OCI-LY1 (cell line): ENCODE data around the gene RUNX1.

ENCODE experiments used
- EZH2 ChIP-seq: fragments of 200-600 bp; sonication (generic), shearing (Covaris generic); IDR thresholded peaks from 2 replicates; pipeline ENCODE4 v1.8.0; 2017; ENCODE audit warnings: borderline replicate concordance, mixed run types, mild to moderate bottlenecking, antibody characterized with exemption, low read length, moderate library complexity, mixed read lengths
- TF ChIP-seq, protein P1 (sequence below): fragments of 200-600 bp; sonication (generic), shearing (Covaris generic); IDR thresholded peaks from 2 replicates; pipeline ENCODE4 v1.5.1; 2017; ENCODE audit warnings: mild to moderate bottlenecking, antibody characterized with exemption, low read length, moderate library complexity, mixed read lengths

DNA sequence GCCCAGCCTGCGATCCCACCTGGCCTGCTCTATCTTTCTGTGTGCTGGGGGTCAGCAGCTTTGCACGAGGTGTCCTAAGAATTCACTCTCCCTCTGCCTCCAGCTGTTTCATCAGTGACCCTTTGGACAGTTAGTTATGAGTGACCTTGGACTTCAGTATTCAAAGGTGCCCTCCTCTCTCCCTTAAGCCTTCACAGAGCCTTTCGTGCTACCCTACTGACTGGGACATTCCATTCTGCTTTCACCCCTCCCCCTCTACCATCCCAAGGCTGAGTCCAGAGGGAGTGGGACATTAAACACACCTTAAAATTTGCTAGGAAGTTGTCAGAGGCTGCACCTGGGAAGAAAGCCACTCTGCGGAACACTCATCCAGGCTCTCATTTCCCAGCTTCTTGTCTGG is 208.4 kb downstream of the RUNX1 start:
- TF ChIP-seq, protein P1, sequence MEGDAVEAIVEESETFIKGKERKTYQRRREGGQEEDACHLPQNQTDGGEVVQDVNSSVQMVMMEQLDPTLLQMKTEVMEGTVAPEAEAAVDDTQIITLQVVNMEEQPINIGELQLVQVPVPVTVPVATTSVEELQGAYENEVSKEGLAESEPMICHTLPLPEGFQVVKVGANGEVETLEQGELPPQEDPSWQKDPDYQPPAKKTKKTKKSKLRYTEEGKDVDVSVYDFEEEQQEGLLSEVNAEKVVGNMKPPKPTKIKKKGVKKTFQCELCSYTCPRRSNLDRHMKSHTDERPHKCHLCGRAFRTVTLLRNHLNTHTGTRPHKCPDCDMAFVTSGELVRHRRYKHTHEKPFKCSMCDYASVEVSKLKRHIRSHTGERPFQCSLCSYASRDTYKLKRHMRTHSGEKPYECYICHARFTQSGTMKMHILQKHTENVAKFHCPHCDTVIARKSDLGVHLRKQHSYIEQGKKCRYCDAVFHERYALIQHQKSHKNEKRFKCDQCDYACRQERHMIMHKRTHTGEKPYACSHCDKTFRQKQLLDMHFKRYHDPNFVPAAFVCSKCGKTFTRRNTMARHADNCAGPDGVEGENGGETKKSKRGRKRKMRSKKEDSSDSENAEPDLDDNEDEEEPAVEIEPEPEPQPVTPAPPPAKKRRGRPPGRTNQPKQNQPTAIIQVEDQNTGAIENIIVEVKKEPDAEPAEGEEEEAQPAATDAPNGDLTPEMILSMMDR = no peak
- no peak for TF ChIP-seq EZH2
